ENCODE data around the gene FOXP1.
A peak's percentile ranks its signal among the peaks of the same experiment; 100 is the strongest.

FOXP1 gene

GRCh38 chr3:71456156-71456555 is 127.4 kb downstream of the FOXP1 start:
- Histone ChIP-seq H3K36me3 (ENCODE audit: control insufficient read depth, insufficient read depth, low read length, severe bottlenecking) (no peaks in the 10 kb centered on the region), H3K4me1 (ENCODE audit: control insufficient read depth, insufficient read depth, low read length) (no peaks in the 10 kb centered on the region), H3K4me3 (ENCODE audit: low read length) (no peak overlapping the region), H3K9ac (ENCODE audit: low read length) (no peak overlapping the region), H3K27me3 (replicated peaks; ENCODE audit: control insufficient read depth, insufficient read depth, low read length) (no peaks in the 10 kb centered on the region), H3K9me3 (ENCODE audit: control insufficient read depth, low read length) (no peaks in the 10 kb centered on the region)
- DNase-seq (ENCODE audit: low read depth), result peak; percentile 42

GRCh38 chr3:71454512-71455403 is 128.8 kb downstream of the FOXP1 start:
- Histone ChIP-seq H3K9ac (ENCODE audit: low read length) (no peak overlapping the region), H3K4me1 (ENCODE audit: control insufficient read depth, insufficient read depth, low read length) (no peaks in the 10 kb centered on the region), H3K27me3 (replicated peaks; ENCODE audit: control insufficient read depth, insufficient read depth, low read length) (no peaks in the 10 kb centered on the region), H3K36me3 (ENCODE audit: control insufficient read depth, insufficient read depth, low read length, severe bottlenecking) (no peaks in the 10 kb centered on the region), H3K4me3 (ENCODE audit: low read length) (no peak overlapping the region), H3K9me3 (ENCODE audit: control insufficient read depth, low read length) (no peaks in the 10 kb centered on the region)
- no peak for DNase-seq (ENCODE audit: low read depth)

GRCh38 chr3:71453822-71454511 is 129.6 kb downstream of the FOXP1 start:
- Histone ChIP-seq H3K4me1 (ENCODE audit: control insufficient read depth, insufficient read depth, low read length) (no peaks in the 10 kb centered on the region), H3K4me3 (ENCODE audit: low read length) (no peak overlapping the region), H3K36me3 (ENCODE audit: control insufficient read depth, insufficient read depth, low read length, severe bottlenecking) (no peaks in the 10 kb centered on the region), H3K9me3 (ENCODE audit: control insufficient read depth, low read length) (no peaks in the 10 kb centered on the region), H3K27me3 (replicated peaks; ENCODE audit: control insufficient read depth, insufficient read depth, low read length) (no peaks in the 10 kb centered on the region), H3K9ac (ENCODE audit: low read length) (no peak overlapping the region)
- DNase-seq (ENCODE audit: low read depth), result no peak

GRCh38 chr3:71453319-71453718 is 130.2 kb downstream of the FOXP1 start:
- H3K36me3 ChIP-seq (ENCODE audit: control insufficient read depth, insufficient read depth, low read length, severe bottlenecking), result no peaks in the 10 kb centered on the region
- H3K9ac ChIP-seq (ENCODE audit: low read length), result no peak overlapping the region
- no peak overlapping the region for H3K4me3 ChIP-seq (ENCODE audit: low read length)
- no peaks in the 10 kb centered on the region for H3K9me3 ChIP-seq (ENCODE audit: control insufficient read depth, low read length)
- no peak for DNase-seq (ENCODE audit: low read depth)
- H3K27me3 ChIP-seq (replicated peaks; ENCODE audit: control insufficient read depth, insufficient read depth, low read length), result no peaks in the 10 kb centered on the region
- H3K4me1 ChIP-seq (ENCODE audit: control insufficient read depth, insufficient read depth, low read length), result no peaks in the 10 kb centered on the region

GRCh38 chr3:71451812-71452211 is 131.7 kb downstream of the FOXP1 start:
- Histone ChIP-seq H3K4me1 (ENCODE audit: control insufficient read depth, insufficient read depth, low read length) (no peaks in the 10 kb centered on the region), H3K36me3 (ENCODE audit: control insufficient read depth, insufficient read depth, low read length, severe bottlenecking) (no peaks in the 10 kb centered on the region), H3K9me3 (ENCODE audit: control insufficient read depth, low read length) (no peaks in the 10 kb centered on the region), H3K9ac (ENCODE audit: low read length) (no peak overlapping the region), H3K4me3 (ENCODE audit: low read length) (no peak overlapping the region), H3K27me3 (replicated peaks; ENCODE audit: control insufficient read depth, insufficient read depth, low read length) (no peaks in the 10 kb centered on the region)
- DNase-seq (ENCODE audit: low read depth), result no peak

GRCh38 chr3:71451060-71451459 is 132.5 kb downstream of the FOXP1 start:
- no peak overlapping the region for H3K9ac ChIP-seq (ENCODE audit: low read length)
- H3K4me3 ChIP-seq (ENCODE audit: low read length), result no peak overlapping the region
- no peaks in the 10 kb centered on the region for H3K9me3 ChIP-seq (ENCODE audit: control insufficient read depth, low read length)
- H3K36me3 ChIP-seq (ENCODE audit: control insufficient read depth, insufficient read depth, low read length, severe bottlenecking), result no peaks in the 10 kb centered on the region
- no peaks in the 10 kb centered on the region for H3K27me3 ChIP-seq (replicated peaks; ENCODE audit: control insufficient read depth, insufficient read depth, low read length)
- H3K4me1 ChIP-seq (ENCODE audit: control insufficient read depth, insufficient read depth, low read length), result no peaks in the 10 kb centered on the region
- DNase-seq (ENCODE audit: low read depth), result peak; percentile 14

GRCh38 chr3:71450162-71450561 is 133.4 kb downstream of the FOXP1 start:
- Histone ChIP-seq H3K4me1 (ENCODE audit: control insufficient read depth, insufficient read depth, low read length) (no peaks in the 10 kb centered on the region), H3K27me3 (replicated peaks; ENCODE audit: control insufficient read depth, insufficient read depth, low read length) (no peaks in the 10 kb centered on the region), H3K36me3 (ENCODE audit: control insufficient read depth, insufficient read depth, low read length, severe bottlenecking) (no peaks in the 10 kb centered on the region), H3K4me3 (ENCODE audit: low read length) (no peak overlapping the region), H3K9ac (ENCODE audit: low read length) (no peak overlapping the region), H3K9me3 (ENCODE audit: control insufficient read depth, low read length) (no peaks in the 10 kb centered on the region)
- no peak for DNase-seq (ENCODE audit: low read depth)

- Histone ChIP-seq H3K4me3 (ENCODE audit: low read length) (no peak overlapping the region), H3K9ac (ENCODE audit: low read length) (no peak overlapping the region), H3K27me3 (replicated peaks; ENCODE audit: control insufficient read depth, insufficient read depth, low read length) (no peaks in the 10 kb centered on the region), H3K9me3 (ENCODE audit: control insufficient read depth, low read length) (no peaks in the 10 kb centered on the region), H3K36me3 (ENCODE audit: control insufficient read depth, insufficient read depth, low read length, severe bottlenecking) (no peaks in the 10 kb centered on the region), H3K4me1 (ENCODE audit: control insufficient read depth, insufficient read depth, low read length) (no peaks in the 10 kb centered on the region)
- no peak for DNase-seq (ENCODE audit: low read depth)
These were observed 135.7 kb downstream of the FOXP1 start for GRCh38 chr3:71447803-71448202.

- Histone ChIP-seq H3K4me3 (ENCODE audit: low read length) (no peak overlapping the region), H3K36me3 (ENCODE audit: control insufficient read depth, insufficient read depth, low read length, severe bottlenecking) (no peaks in the 10 kb centered on the region), H3K9me3 (ENCODE audit: control insufficient read depth, low read length) (no peaks in the 10 kb centered on the region), H3K27me3 (replicated peaks; ENCODE audit: control insufficient read depth, insufficient read depth, low read length) (no peaks in the 10 kb centered on the region), H3K9ac (ENCODE audit: low read length) (no peak overlapping the region), H3K4me1 (ENCODE audit: control insufficient read depth, insufficient read depth, low read length) (no peaks in the 10 kb centered on the region)
- DNase-seq (ENCODE audit: low read depth), result no peak
These were observed 136.3 kb downstream of the FOXP1 start for GRCh38 chr3:71447197-71447596.

GRCh38 chr3:71446734-71447133 is 136.8 kb downstream of the FOXP1 start:
- H3K4me1 ChIP-seq (ENCODE audit: control insufficient read depth, insufficient read depth, low read length), result no peaks in the 10 kb centered on the region

GRCh38 chr3:71446260-71446659 is 137.3 kb downstream of the FOXP1 start:
- Histone ChIP-seq H3K27me3 (replicated peaks; ENCODE audit: control insufficient read depth, insufficient read depth, low read length) (no peaks in the 10 kb centered on the region), H3K9ac (ENCODE audit: low read length) (no peak overlapping the region), H3K9me3 (ENCODE audit: control insufficient read depth, low read length) (no peaks in the 10 kb centered on the region), H3K4me1 (ENCODE audit: control insufficient read depth, insufficient read depth, low read length) (no peaks in the 10 kb centered on the region), H3K4me3 (ENCODE audit: low read length) (no peak overlapping the region), H3K36me3 (ENCODE audit: control insufficient read depth, insufficient read depth, low read length, severe bottlenecking) (no peaks in the 10 kb centered on the region)
- DNase-seq (ENCODE audit: low read depth), result no peak

More at GRCh38 chr3:71446734-71447133, 136.8 kb downstream of the FOXP1 start:
- no peak overlapping the region for H3K9ac ChIP-seq (ENCODE audit: low read length)
- H3K27me3 ChIP-seq (replicated peaks; ENCODE audit: control insufficient read depth, insufficient read depth, low read length), result no peaks in the 10 kb centered on the region
- no peak overlapping the region for H3K4me3 ChIP-seq (ENCODE audit: low read length)
- DNase-seq (ENCODE audit: low read depth), result no peak
- no peaks in the 10 kb centered on the region for H3K9me3 ChIP-seq (ENCODE audit: control insufficient read depth, low read length)
- H3K36me3 ChIP-seq (ENCODE audit: control insufficient read depth, insufficient read depth, low read length, severe bottlenecking), result no peaks in the 10 kb centered on the region
